ENCODE data around the gene GHRH. TPM values are rescaled to one million over a fixed set of nuclear protein-coding genes. Genes with fewer than 3 reads are reported as not detected.

The GHRH gene
- total RNA-seq, 1 donor from 2014 or later: not detected

GRCh38 chr20:37299718-37300528 lies 38.3 kb upstream of the GHRH start:
- Histone ChIP-seq H3K4me1 (peaks cover 26% of the 10 kb centered on the region), H3K9me3 (no peaks in the 10 kb centered on the region), H3K27me3 (ENCODE audit: low read depth) (no peaks in the 10 kb centered on the region), H3K27ac (no peak overlapping the region), H3K4me3 (no peak overlapping the region), H3K36me3 (peaks cover 51% of the 10 kb centered on the region)
- intact Hi-C loops (cut with DNase I): no loop called here
- DNase-seq (no peak), ATAC-seq (no peak)
- TF ChIP-seq CTCF (IDR thresholded peaks at IDR 0.05): no peak

GRCh38 chr20:37298190-37298939 lies 36.8 kb upstream of the GHRH start:
- intact Hi-C loops (cut with DNase I): no loop called here
- TF ChIP-seq CTCF (IDR thresholded peaks at IDR 0.05): no peak
- Histone ChIP-seq H3K27me3 (ENCODE audit: low read depth) (no peaks in the 10 kb centered on the region), H3K9me3 (no peaks in the 10 kb centered on the region), H3K4me3 (no peak overlapping the region), H3K36me3 (peaks cover 38% of the 10 kb centered on the region), H3K27ac (no peak overlapping the region), H3K4me1 (peaks cover 32% of the 10 kb centered on the region)
- no peak for DNase-seq
- ATAC-seq: no peak

GRCh38 chr20:37297066-37297736 lies 35.6 kb upstream of the GHRH start:
- Histone ChIP-seq H3K4me1 (peaks cover 32% of the 10 kb centered on the region), H3K36me3 (peaks cover 27% of the 10 kb centered on the region), H3K4me3 (no peak overlapping the region), H3K9me3 (no peaks in the 10 kb centered on the region), H3K27ac (no peak overlapping the region), H3K27me3 (ENCODE audit: low read depth) (no peaks in the 10 kb centered on the region)
- TF ChIP-seq CTCF (IDR thresholded peaks at IDR 0.05): no peak
- DNase-seq (no peak), ATAC-seq (no peak)
- intact Hi-C loops (cut with DNase I): no loop called here

DNA sequence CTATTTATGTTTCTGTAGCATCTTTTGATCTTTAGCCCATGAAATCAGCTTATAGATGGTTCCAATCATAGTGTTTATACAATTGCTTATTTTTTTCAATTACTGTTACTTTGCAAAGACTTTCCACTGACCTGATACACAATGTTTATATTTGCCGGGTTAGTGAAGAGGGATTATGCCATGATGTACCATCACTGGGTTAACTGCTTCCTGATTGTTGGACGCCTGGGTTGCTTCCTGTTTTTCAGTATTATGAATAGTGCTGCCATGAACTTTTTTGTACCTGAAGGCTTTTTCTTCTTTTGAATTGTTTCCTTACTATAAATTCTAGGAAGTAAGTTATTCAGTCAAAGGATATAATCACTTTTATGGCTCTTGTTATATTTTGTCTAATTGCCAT lies 34.8 kb upstream of the GHRH start:
- ATAC-seq: no peak
- no peaks in the 10 kb centered on the region for H3K27me3 ChIP-seq (ENCODE audit: low read depth)
- peaks cover 37% of the 10 kb centered on the region for H3K4me1 ChIP-seq
- H3K9me3 ChIP-seq: no peaks in the 10 kb centered on the region
- intact Hi-C loops (cut with DNase I): no loop called here
- no peak overlapping the region for H3K27ac ChIP-seq
- H3K36me3 ChIP-seq: peaks cover 18% of the 10 kb centered on the region
- no peak for DNase-seq
- H3K4me3 ChIP-seq: no peak overlapping the region
- TF ChIP-seq CTCF (IDR thresholded peaks at IDR 0.05): no peak

DNA sequence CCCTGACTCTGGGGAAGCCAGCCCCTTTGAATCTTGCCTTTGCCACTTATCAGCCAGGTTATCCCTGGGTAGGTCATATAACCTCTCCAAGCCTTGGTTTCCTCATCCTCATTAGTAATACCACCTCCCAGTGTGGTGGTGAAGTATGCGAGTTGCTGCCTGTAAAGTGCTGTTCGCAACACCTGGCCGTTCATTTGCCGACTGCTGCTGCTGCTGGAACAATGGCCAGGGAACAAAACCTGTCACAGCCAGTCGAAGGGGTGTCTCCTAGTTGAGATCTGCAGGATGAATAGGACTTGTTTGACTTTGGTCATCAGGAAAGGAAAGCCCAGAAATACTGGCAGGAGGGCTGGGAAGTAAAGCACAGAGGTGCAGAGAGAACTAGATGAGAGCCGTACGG lies 34.0 kb upstream of the GHRH start:
- DNase-seq: no peak
- Histone ChIP-seq H3K4me1 (peaks cover 45% of the 10 kb centered on the region), H3K27me3 (ENCODE audit: low read depth) (no peaks in the 10 kb centered on the region), H3K27ac (no peak overlapping the region), H3K36me3 (peaks cover 11% of the 10 kb centered on the region), H3K9me3 (no peaks in the 10 kb centered on the region), H3K4me3 (no peak overlapping the region)
- no peak for TF ChIP-seq CTCF (IDR thresholded peaks at IDR 0.05)
- intact Hi-C loops (cut with DNase I): no loop called here
- no peak for ATAC-seq
